ENCODE measurements around the gene SFTPA2.
"Not testable (repeated sequence)": the region's sequence is repeated elsewhere in the genome, so short reads cannot be mapped to it uniquely, and the experiment has no call there.

DNA sequence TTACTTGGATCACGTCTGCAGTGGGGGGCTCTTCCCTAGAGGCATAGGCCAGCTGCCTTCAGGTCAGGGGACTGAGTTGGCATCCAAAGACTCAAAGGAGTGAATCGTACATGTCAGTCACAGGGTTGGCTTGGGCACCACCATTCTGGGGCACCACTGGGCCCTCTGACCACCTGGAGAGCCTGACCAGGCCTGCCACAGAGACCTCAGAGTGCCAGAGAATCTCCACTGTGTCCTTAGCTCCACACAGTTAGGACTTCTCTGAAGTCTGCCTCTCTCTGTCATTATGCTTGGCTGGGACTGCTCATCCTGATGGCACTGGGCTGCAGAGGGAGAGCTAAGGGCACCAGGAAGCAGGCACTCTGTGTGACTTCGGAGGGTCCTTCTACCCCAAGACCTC lies 34.4 kb upstream of the SFTPA2 start:
- TF ChIP-seq, protein P1, sequence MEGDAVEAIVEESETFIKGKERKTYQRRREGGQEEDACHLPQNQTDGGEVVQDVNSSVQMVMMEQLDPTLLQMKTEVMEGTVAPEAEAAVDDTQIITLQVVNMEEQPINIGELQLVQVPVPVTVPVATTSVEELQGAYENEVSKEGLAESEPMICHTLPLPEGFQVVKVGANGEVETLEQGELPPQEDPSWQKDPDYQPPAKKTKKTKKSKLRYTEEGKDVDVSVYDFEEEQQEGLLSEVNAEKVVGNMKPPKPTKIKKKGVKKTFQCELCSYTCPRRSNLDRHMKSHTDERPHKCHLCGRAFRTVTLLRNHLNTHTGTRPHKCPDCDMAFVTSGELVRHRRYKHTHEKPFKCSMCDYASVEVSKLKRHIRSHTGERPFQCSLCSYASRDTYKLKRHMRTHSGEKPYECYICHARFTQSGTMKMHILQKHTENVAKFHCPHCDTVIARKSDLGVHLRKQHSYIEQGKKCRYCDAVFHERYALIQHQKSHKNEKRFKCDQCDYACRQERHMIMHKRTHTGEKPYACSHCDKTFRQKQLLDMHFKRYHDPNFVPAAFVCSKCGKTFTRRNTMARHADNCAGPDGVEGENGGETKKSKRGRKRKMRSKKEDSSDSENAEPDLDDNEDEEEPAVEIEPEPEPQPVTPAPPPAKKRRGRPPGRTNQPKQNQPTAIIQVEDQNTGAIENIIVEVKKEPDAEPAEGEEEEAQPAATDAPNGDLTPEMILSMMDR (IDR thresholded peaks at IDR 0.05): not testable (repeated sequence)
- not testable (repeated sequence) for TF ChIP-seq POLR2A (IDR thresholded peaks at IDR 0.05)

Measured in tibial nerve (tissue), 3 donors.